Right hindlimb (tissue), 1 donor: ENCODE results near the gene TMEM170A.
A peak's percentile ranks its signal among the peaks of the same experiment; 100 is the strongest.

ENCODE experiments used
- DNase-seq: peaks from one replicate; pipeline ENCODE4 v3.0.0-alpha.2; 2018

TMEM170A gene

GRCh38 chr16:75464122-75464918 is at the start of gene TMEM170A:
Gene TMEM170A, minus strand, starts transcription at chr16:75464689. Its CDS starts 89 bp downstream, at chr16:75464600.
- peak; percentile 100 for DNase-seq

GRCh38 chr16:75506574-75506973 is 42.1 kb upstream of the TMEM170A start:
- DNase-seq = no peak

DNA sequence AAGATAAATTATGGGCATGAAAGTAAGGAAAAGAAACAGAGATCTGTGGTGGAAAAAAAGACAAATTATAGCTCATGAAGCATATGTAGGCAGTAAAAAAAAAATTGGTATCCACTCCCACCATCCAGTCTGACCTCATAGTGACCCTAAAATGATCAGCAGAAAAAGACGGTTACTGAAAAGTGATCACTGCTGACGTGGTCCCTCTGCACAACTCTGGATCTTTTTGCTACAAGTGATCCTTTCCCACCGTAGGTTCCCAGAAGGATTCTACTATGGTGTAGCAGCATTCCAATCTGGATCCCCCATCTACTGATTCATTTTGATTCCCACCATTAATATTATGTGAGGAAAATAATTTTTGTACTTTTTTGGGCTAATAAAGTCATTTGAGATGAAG is 41.6 kb upstream of the TMEM170A start:
- no peak for DNase-seq

DNA sequence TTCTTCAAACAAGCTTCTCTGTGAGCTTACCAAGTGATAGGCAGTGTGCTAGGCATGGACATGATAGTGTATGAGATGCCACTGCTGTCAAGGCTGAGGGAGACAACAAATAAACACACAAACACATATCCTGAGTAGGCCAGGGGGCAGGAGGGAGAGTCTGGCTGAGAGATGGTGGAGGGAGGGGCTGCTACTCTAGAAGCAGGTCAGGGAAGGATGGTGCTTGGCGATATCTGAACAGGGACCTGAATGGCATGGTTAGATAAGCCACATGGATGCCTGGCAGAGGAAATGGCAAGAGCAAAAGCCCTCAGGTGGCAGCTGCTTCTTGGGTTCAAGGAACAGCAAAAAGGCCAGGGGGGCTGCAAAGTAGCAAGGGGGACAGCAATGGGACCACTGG is 39.3 kb upstream of the TMEM170A start:
- no peak for DNase-seq

GRCh38 chr16:75502916-75503605 is 38.6 kb upstream of the TMEM170A start:
- no peak for DNase-seq

DNA sequence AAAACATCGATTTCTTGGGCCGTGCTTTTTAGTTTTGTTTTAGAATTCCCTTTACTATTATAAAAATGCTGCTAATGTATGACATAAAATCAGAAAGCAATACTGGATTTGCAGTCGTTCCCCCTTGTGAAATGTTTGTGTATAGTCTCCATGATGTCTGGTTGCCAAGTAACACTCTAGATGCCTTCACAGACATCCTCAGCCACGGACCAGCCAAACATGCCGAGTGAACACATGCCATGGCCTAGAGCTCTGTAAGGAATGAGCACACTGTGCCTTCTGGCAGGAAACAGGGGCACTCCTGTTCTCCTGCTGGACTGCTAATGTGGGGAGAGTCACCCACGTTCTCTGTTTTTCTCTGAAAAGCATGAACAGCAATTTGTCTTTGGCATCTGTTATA is 37.3 kb upstream of the TMEM170A start:
- peak; percentile 80 for DNase-seq

DNA sequence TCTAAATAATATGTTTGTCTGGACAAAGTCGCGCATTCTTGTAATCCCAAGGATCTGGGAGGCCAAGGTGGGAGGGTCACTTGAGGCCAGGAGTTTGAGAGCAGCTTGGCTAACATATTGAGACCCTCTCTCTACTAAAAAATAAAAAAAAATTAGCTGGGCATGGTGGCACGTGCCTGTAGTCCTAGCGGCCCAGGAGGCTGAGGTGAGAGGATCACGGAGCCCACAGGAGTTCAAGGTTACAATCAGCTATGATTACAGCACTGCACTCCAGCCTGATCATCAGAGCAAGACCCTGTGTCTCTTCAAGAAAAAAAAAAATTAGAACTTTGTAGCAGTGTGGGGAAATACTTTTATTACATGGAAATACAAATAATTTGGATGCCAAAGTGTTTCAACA is 36.9 kb upstream of the TMEM170A start:
- no peak for DNase-seq

- peak; percentile 81 for DNase-seq
These were observed 34.3 kb upstream of the TMEM170A start for GRCh38 chr16:75498605-75499322.

DNA sequence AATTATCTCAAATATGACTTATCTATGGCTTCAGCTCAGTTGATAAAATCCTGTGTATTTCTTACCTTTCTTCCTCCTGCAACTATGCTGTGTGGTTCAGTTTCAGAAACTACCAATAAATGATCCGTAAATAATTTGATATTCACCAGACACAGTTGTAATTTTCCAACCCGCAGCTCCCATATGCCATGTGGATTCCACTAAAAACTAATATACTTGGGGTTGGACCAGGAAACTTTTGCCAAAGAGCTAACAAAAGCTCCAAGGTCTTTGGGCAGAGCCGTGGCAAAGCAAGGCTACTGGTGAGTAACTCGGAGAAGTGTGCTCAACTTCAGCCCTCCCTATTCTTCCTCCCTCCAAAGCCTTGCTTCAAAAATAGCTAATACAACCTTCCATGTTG is 33.1 kb upstream of the TMEM170A start:
- DNase-seq = no peak

DNA sequence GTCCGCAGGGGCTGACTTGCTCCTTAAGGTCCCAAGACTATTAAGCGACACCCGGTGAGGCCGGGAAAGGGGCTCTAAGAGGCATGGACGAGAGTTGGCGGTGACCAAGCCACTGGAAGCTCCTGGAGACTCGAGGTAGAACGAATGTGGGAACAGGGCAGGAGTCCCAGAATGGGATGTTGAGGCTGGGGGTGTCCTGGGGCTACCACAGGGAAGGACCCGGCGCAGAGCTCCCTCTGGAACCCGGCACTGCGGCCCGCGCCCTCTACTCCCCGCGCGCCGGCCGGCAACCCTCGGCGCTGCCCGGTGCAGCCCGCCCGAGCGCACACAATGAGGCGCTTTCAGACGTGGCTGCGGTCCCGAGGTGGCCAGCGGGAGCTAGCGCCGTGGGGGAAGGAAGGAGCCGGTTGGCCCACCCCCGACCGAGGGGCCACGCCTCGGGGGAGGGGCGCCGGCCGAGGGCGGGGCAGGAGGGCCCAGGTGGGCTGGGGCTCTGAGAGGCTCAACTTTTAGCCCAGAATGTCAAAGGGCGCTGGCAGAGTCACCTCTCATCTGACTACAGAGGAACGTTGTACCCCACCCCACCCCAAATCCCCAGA is 30.7 kb upstream of the TMEM170A start, which contains the start of gene CHST6:
CHST6 (minus strand) TSS at position 366 of the 599 bp plus-strand sequence. CDS start 15,613 bp downstream, outside the sequence.
- DNase-seq = peak; percentile 76

DNA sequence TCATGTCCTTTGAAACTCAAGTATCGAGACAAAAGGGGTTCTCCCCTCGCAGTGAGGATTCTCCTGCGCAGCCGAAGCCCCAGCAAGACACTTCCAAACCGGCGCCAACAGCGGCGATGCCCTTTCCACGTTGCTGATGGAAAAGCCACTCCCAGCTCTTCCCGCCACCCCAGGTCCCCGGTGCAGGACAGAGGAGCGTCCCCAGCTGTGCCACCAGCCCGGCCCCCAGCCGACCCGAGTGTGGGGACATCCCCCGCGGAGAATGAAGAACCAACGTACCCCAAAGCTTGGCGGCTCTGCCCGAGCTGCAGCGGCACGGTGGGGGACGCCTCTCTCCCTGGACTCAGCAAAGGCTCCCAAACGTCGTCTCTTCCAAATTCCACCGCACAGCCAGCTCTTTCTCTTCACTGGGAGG is 30.2 kb upstream of the TMEM170A start:
- DNase-seq = peak; percentile 59

GRCh38 chr16:75494184-75494583 is 29.7 kb upstream of the TMEM170A start:
- no peak for DNase-seq

- no peak for DNase-seq
These were observed 27.4 kb upstream of the TMEM170A start for GRCh38 chr16:75491876-75492275.

GRCh38 chr16:75488322-75488721 is 23.8 kb upstream of the TMEM170A start:
- DNase-seq = no peak

DNA sequence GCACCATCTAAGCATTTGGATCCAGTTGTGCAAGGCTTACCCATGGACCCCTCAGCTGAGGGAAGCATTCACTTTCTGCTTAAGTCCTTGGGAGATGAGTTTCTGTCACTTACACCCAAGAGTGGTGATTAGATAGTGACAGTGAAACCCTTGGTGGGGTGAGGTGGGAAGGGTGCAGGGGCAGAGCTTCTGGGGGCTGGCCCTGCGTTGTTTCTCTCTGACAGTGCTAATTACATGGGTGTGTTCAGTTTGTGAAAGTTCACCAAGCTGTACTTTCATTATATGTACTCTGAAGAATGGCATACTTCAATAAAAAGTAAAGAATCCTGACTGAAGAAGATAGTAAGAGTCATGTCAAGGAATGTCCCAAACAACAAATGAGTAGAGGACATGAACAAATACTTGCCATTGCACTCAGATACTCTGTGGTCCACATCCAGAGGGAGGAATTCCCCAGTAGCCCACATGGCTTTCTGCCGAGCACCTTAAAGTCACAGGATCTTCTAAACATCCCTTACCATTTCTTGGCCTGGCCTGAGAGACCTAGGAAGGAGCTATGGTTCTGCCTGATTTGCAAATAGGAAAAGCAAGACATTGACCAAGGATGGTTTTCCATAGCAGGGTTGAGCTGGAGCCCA is 22.3 kb upstream of the TMEM170A start:
- DNase-seq = no peak

DNA sequence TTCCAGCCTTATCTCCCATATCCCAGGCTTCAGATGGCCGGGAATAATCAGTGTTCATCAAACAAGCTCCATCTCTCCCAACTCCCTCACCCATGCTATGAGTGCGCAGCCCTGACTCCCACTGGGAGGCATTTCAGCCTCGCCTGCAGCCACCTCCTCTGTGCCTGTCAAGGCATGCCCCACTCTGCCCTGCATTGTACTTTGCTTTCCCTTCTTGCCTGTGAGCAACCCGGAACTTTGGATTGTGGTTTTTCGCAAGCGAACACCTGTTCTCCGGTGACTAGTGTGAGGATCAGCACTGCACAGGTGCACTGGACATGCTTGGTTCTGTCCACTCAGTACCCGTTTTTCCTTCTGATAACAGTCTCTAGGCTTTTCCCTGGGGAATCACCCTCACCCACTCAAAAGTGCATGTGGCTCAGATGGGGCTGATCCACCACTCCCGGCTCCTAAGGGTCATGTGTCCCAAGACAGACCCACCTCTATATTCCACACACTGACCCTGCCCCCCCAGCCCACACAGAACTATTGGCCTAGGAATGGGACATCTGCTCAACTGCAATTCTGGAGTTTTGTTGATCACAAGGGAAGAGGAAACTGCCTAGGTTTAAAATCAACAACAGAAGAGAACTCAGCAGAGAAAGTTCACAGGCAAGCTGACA is 21.7 kb upstream of the TMEM170A start:
- no peak for DNase-seq

DNA sequence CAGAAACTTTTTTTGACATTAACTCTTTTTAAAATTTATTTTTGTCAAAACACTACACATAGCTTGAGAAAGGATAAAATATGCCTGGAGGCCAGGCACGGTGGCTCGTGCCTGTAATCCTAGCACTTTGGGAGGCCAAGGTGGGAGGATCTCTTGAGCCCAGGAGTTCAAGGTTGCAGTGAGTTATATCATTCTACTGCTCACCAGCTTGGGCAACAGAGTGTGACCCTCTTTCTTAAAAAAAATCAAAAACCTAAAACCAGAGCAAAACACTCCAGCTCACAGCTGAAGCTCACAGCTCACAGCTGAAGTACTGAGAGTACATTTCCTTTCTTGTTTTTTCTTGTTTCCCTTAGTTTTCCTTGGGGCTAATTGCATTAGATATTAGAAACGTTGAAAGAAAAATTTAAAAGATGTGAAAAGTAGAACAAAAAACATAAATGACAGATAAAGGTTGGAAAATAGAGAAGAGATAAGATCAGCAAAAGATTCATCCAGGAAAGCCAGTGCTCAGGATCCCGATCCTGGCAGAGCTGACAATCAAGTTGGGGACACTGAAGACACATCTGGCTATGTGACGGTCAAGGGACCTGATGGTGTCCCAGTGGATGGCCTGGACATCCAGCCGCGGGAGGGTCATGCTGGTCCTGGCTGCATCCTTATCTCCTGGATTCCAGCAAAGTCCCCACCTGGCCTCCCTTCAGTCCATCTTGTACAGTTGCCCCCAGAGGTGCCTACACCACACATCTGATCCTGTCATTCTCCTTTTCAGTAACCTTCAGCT is 20.9 kb upstream of the TMEM170A start:
- DNase-seq = no peak

- no peak for DNase-seq
These were observed 18.7 kb upstream of the TMEM170A start for GRCh38 chr16:75483222-75483621.

GRCh38 chr16:75482434-75483205 is 18.1 kb upstream of the TMEM170A start:
- DNase-seq = no peak

DNA sequence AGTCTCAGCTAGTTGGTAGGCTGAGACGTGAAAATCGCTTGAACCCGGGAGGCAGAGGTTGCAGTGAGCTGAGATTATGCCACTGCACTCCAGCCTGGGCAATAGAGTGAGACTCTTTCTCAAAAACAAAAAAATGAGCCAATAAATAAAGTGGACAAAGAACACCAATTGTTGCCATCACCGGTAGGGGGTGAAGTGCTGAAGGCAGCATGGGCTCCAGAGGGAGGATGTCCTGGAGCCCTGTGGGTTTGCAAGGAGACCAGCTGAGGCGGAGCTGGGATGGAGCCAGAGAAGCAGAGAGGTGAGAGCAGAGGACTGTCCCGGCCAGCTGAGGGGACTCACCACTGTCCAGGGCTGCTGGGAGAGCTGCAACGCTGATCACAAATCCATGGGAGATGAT is 17.0 kb upstream of the TMEM170A start:
- no peak for DNase-seq
